SK-N-SH (cell line): Measurements from ENCODE around the gene CDH16.

Experiments
- CTCF ChIP-seq: fragments of 200-600 bp; sonication (generic); IDR thresholded peaks from 2 replicates; pipeline ENCODE4 v1.6.1; 2017; ENCODE audit warnings: antibody characterized with exemption, mild to moderate bottlenecking, moderate library complexity
- FOXM1 ChIP-seq: IDR thresholded peaks from 2 replicates; pipeline ENCODE4 v1.4.0; 2012; ENCODE audit warnings: low read depth, mild to moderate bottlenecking

GRCh38 chr16:66943426-66944053, 24.9 kb upstream of the CDH16 start:
- TF ChIP-seq FOXM1 (no peak), CTCF (no peak)
